Mesenchymal stem cell (in vitro differentiated cells and primary cell): ENCODE measurements around the gene PPHLN1.
A peak's percentile ranks its signal among the peaks of the same experiment; 100 is the strongest.

ENCODE experiments used
- DNase-seq: peaks from one replicate; pipeline ENCODE4 v3.0.0-alpha.2; 2013
- H2AFZ ChIP-seq: one replicate; pipeline ENCODE4 v1.6.1; 2013; ENCODE audit warnings: low read depth, mild to moderate bottlenecking, control low read depth, inconsistent platforms, low read length, moderate library complexity
- H2AK5ac ChIP-seq: 2 replicates; pipeline ENCODE4 v1.6.1; 2013; ENCODE audit warnings: low read length, moderate library complexity, mild to moderate bottlenecking, inconsistent platforms; ENCODE audit not compliant: severe bottlenecking
- H2BK120ac ChIP-seq: one replicate; pipeline ENCODE4 v1.6.1; 2013; ENCODE audit warnings: low read depth, mild to moderate bottlenecking, inconsistent platforms, low read length, moderate library complexity
- H2BK12ac ChIP-seq, 2 experiments: one replicate each; pipeline ENCODE4 v1.6.1; 2013; ENCODE audit warnings: inconsistent platforms in 2 of 2, low read length in 2 of 2, mild to moderate bottlenecking in 2 of 2, moderate library complexity in 2 of 2, control low read depth in 1 of 2
- H2BK15ac ChIP-seq: one replicate; pipeline ENCODE4 v1.6.1; 2013; ENCODE audit warnings: mild to moderate bottlenecking, low read depth, inconsistent platforms; ENCODE audit not compliant: poor library complexity, severe bottlenecking
- H2BK5ac ChIP-seq: 2 replicates; pipeline ENCODE4 v1.6.1; 2013; ENCODE audit warnings: low read depth, mild to moderate bottlenecking, low read length, control low read depth, inconsistent platforms; ENCODE audit not compliant: poor library complexity, severe bottlenecking
- H3K14ac ChIP-seq, 2 experiments: one replicate each; pipeline ENCODE4 v1.6.1; 2013; ENCODE audit warnings: inconsistent platforms in 2 of 2, low read length in 2 of 2, control low read depth in 1 of 2, mild to moderate bottlenecking in 1 of 2, moderate library complexity in 1 of 2
- H3K18ac ChIP-seq, 2 experiments: one replicate each; pipeline ENCODE4 v1.6.1; 2013; ENCODE audit warnings: inconsistent platforms in 2 of 2, low read length in 2 of 2, control low read depth in 1 of 2, low read depth in 1 of 2, mild to moderate bottlenecking in 1 of 2
- H3K23ac ChIP-seq, 2 experiments: one replicate each; pipeline ENCODE4 v1.6.1; 2013; ENCODE audit warnings: inconsistent platforms in 2 of 2, low read length in 2 of 2, mild to moderate bottlenecking in 2 of 2, moderate library complexity in 2 of 2, control low read depth in 1 of 2
- H3K27ac ChIP-seq: 2 replicates; pipeline ENCODE4 v1.5.1; 2013; ENCODE audit warnings: mild to moderate bottlenecking, moderate library complexity, low read length, control low read depth, inconsistent platforms; ENCODE audit not compliant: poor library complexity, severe bottlenecking
- H3K27me3 ChIP-seq, 2 experiments: 2 replicates each; pipeline versions ENCODE4 v1.6.1 to v1.7.0; 2013; ENCODE audit warnings: low read length in 2 of 2, mild to moderate bottlenecking in 2 of 2, moderate library complexity in 2 of 2, control low read depth in 1 of 2, inconsistent platforms in 1 of 2; ENCODE audit not compliant: control insufficient read depth in 1 of 2, insufficient read depth in 1 of 2
- H3K36me3 ChIP-seq, 2 experiments: 2 replicates each; pipeline versions ENCODE4 v1.6.1 to v1.7.0; 2013; ENCODE audit warnings: low read length in 2 of 2, control low read depth in 1 of 2, inconsistent platforms in 1 of 2, low read depth in 1 of 2, mild to moderate bottlenecking in 1 of 2; ENCODE audit not compliant: insufficient read depth in 2 of 2, control insufficient read depth in 1 of 2
- H3K4ac ChIP-seq, 2 experiments: one replicate each; pipeline ENCODE4 v1.6.1; 2013; ENCODE audit warnings: inconsistent platforms in 2 of 2, low read length in 2 of 2, mild to moderate bottlenecking in 2 of 2, moderate library complexity in 2 of 2, control low read depth in 1 of 2, low read depth in 1 of 2
- H3K4me1 ChIP-seq: 2 replicates; pipeline ENCODE4 v1.6.1; 2013; ENCODE audit warnings: low read depth, low read length, control low read depth; ENCODE audit not compliant: control insufficient read depth, insufficient read depth
- H3K4me2 ChIP-seq: 2 replicates; pipeline ENCODE4 v1.6.1; 2013; ENCODE audit warnings: low read length, mild to moderate bottlenecking, inconsistent platforms; ENCODE audit not compliant: poor library complexity, severe bottlenecking
- H3K4me3 ChIP-seq, 2 experiments: 2 replicates each; pipeline versions ENCODE4 v1.5.1 to v1.7.0; 2013; ENCODE audit warnings: low read length in 2 of 2, mild to moderate bottlenecking in 2 of 2, control low read depth in 1 of 2, low read depth in 1 of 2; ENCODE audit not compliant: insufficient read depth in 1 of 2
- H3K79me1 ChIP-seq: replicated peaks from 2 replicates; pipeline ENCODE4 v1.6.1; 2013; ENCODE audit warnings: mild to moderate bottlenecking, control low read depth, low read length, inconsistent platforms; ENCODE audit not compliant: poor library complexity, severe bottlenecking
- H3K9ac ChIP-seq: 2 replicates; pipeline ENCODE4 v1.7.0; 2013; ENCODE audit warnings: mild to moderate bottlenecking, low read length, moderate library complexity
- H3K9me3 ChIP-seq: 2 replicates; pipeline ENCODE4 v1.7.0; 2013; ENCODE audit warnings: mild to moderate bottlenecking, low read length; ENCODE audit not compliant: control insufficient read depth
- H4K8ac ChIP-seq: one replicate; pipeline ENCODE4 v1.6.1; 2013; ENCODE audit warnings: inconsistent platforms, mild to moderate bottlenecking, low read length, moderate library complexity
- H4K91ac ChIP-seq: one replicate; pipeline ENCODE4 v1.6.1; 2013; ENCODE audit warnings: mild to moderate bottlenecking, low read length, inconsistent platforms
- WGBS: methylation state at CpG from one replicate; pipeline ENCODE4 v1.1.7; 2013; ENCODE audit warnings: mixed read lengths; 5-methylcytosine and 5-hydroxymethylcytosine counted together

Gene PPHLN1

GRCh38 chr12:42360747-42361403 is 34.9 kb downstream of the PPHLN1 start:
- H3K36me3 ChIP-seq = peaks cover 3 to 26% of the 10 kb centered on the region in 2 experiments

GRCh38 chr12:42361909-42362646 is 36.1 kb downstream of the PPHLN1 start:
- H3K4ac ChIP-seq = no peak overlapping the region
- no peaks in the 10 kb centered on the region for H3K27me3 ChIP-seq
- peaks cover 3% of the 10 kb centered on the region for H3K4me1 ChIP-seq
- no peaks in the 10 kb centered on the region for H3K9me3 ChIP-seq
- no peak overlapping the region for H3K9ac ChIP-seq
- no peak overlapping the region for H4K8ac ChIP-seq
- peaks cover 18% of the 10 kb centered on the region for H3K79me1 ChIP-seq
- H3K4me2 ChIP-seq = no peak overlapping the region
- no peak overlapping the region for H3K18ac ChIP-seq
- peaks cover 0 to 18% of the 10 kb centered on the region in 2 experiments for H3K36me3 ChIP-seq
- H3K14ac ChIP-seq = no peak overlapping the region
- H3K4me3 ChIP-seq = no peak overlapping the region
- no peak overlapping the region for H3K23ac ChIP-seq
- no peak overlapping the region for H2AFZ ChIP-seq
- no peak overlapping the region for H2BK5ac ChIP-seq
- H2BK15ac ChIP-seq = no peak overlapping the region
- H2AK5ac ChIP-seq = no peak overlapping the region
- no peak overlapping the region for H2BK120ac ChIP-seq
- H3K27ac ChIP-seq = no peak overlapping the region
- DNase-seq = no peak
- H2BK12ac ChIP-seq = no peak overlapping the region
- no peak overlapping the region for H4K91ac ChIP-seq
- WGBS = 89% methylated on average over 3 of the region's 4 CpGs

More at GRCh38 chr12:42360747-42361403, 34.9 kb downstream of the PPHLN1 start:
- 75% methylated on average over 4 of the region's 6 CpGs for WGBS
- H3K14ac ChIP-seq = no peak overlapping the region
- peak; percentile 17 for DNase-seq
- H3K79me1 ChIP-seq = peaks cover 22% of the 10 kb centered on the region
- H4K91ac ChIP-seq = no peak overlapping the region
- H2AK5ac ChIP-seq = no peak overlapping the region
- H3K9me3 ChIP-seq = no peaks in the 10 kb centered on the region
- H3K27me3 ChIP-seq = no peaks in the 10 kb centered on the region
- H2BK12ac ChIP-seq = no peak overlapping the region
- no peak overlapping the region for H2BK120ac ChIP-seq
- H3K4me1 ChIP-seq = peaks cover 3% of the 10 kb centered on the region
- H3K4me3 ChIP-seq = no peak overlapping the region
- H3K4ac ChIP-seq = no peak overlapping the region
- no peak overlapping the region for H3K27ac ChIP-seq
- no peak overlapping the region for H2AFZ ChIP-seq
- H2BK15ac ChIP-seq = no peak overlapping the region
- H2BK5ac ChIP-seq = no peak overlapping the region
- H3K23ac ChIP-seq = no peak overlapping the region
- peak overlapping the region; percentile 48 for H4K8ac ChIP-seq
- no peak overlapping the region for H3K9ac ChIP-seq
- H3K18ac ChIP-seq = no peak overlapping the region
- H3K4me2 ChIP-seq = no peak overlapping the region

GRCh38 chr12:42362647-42363260 is 36.8 kb downstream of the PPHLN1 start:
- Histone ChIP-seq H2AFZ (no peak overlapping the region), H3K4ac (no peak overlapping the region), H2BK15ac (no peak overlapping the region), H3K14ac (no peak overlapping the region), H2AK5ac (no peak overlapping the region), H3K79me1 (peaks cover 18% of the 10 kb centered on the region), H3K36me3 (peaks cover 0 to 15% of the 10 kb centered on the region in 2 experiments), H2BK5ac (no peak overlapping the region), H3K18ac (no peak overlapping the region), H3K27me3 (no peaks in the 10 kb centered on the region), H4K91ac (no peak overlapping the region), H3K4me2 (no peak overlapping the region), H3K4me1 (peaks cover 3% of the 10 kb centered on the region), H4K8ac (no peak overlapping the region), H3K23ac (no peak overlapping the region), H2BK12ac (no peak overlapping the region), H3K4me3 (no peak overlapping the region), H3K9ac (no peak overlapping the region), H3K27ac (no peak overlapping the region), H3K9me3 (no peaks in the 10 kb centered on the region), H2BK120ac (no peak overlapping the region)
- peak; percentile 15 for DNase-seq

- H3K18ac ChIP-seq = no peak overlapping the region
- H4K8ac ChIP-seq = no peak overlapping the region
- H3K4me1 ChIP-seq = peaks cover 3% of the 10 kb centered on the region
- H2BK120ac ChIP-seq = no peak overlapping the region
- H4K91ac ChIP-seq = no peak overlapping the region
- H3K27me3 ChIP-seq = no peaks in the 10 kb centered on the region
- H2BK5ac ChIP-seq = no peak overlapping the region
- no peak overlapping the region for H2AK5ac ChIP-seq
- H3K36me3 ChIP-seq = peaks cover 0 to 9% of the 10 kb centered on the region in 2 experiments
- H3K4me3 ChIP-seq = no peak overlapping the region
- WGBS = 78% methylated on average over 7 of the region's 9 CpGs
- no peak for DNase-seq
- H3K14ac ChIP-seq = no peak overlapping the region
- no peak overlapping the region for H3K4me2 ChIP-seq
- no peak overlapping the region for H2AFZ ChIP-seq
- no peak overlapping the region for H2BK12ac ChIP-seq
- no peak overlapping the region for H3K27ac ChIP-seq
- peaks cover 17% of the 10 kb centered on the region for H3K79me1 ChIP-seq
- no peaks in the 10 kb centered on the region for H3K9me3 ChIP-seq
- H3K23ac ChIP-seq = no peak overlapping the region
- no peak overlapping the region for H2BK15ac ChIP-seq
- H3K9ac ChIP-seq = no peak overlapping the region
- H3K4ac ChIP-seq = no peak overlapping the region
Observed at GRCh38 chr12:42364692-42365091, 38.7 kb downstream of the PPHLN1 start.
